ENCODE data around the gene FRAS1.
"Not testable (repeated sequence)": the region's sequence is repeated elsewhere in the genome, so short reads cannot be mapped to it uniquely, and the experiment has no call there.

Gene FRAS1

GRCh38 chr4:78057135-78057599, at the start of gene FRAS1:
Gene FRAS1 (plus strand): TSS chr4:78057323. CDS start chr4:78058010, 687 bp downstream.
- peaks cover 5% of the 10 kb centered on the region for H3K27me3 ChIP-seq (ENCODE audit: control insufficient read depth, insufficient read depth, low read length)
- H3K4me1 ChIP-seq (ENCODE audit: control insufficient read depth, insufficient read depth, low read length) = peaks cover 5% of the 10 kb centered on the region
- H3K9ac ChIP-seq (ENCODE audit: low read length) = peak within 1 kb of the TSS; percentile 41
- H3K4me3 ChIP-seq (ENCODE audit: low read length) = peak within 1 kb of the TSS; percentile 64
- no peaks in the 10 kb centered on the region for H3K36me3 ChIP-seq (ENCODE audit: control insufficient read depth, insufficient read depth, low read length)
- peak within 1 kb of the TSS; percentile 65 for H3K27ac ChIP-seq (ENCODE audit: low read depth, low read length)

- not testable (repeated sequence) for H3K9ac ChIP-seq (ENCODE audit: low read length); H3K4me1 ChIP-seq (ENCODE audit: control insufficient read depth, insufficient read depth, low read length); H3K27ac ChIP-seq (ENCODE audit: low read depth, low read length); H3K27me3 ChIP-seq (ENCODE audit: control insufficient read depth, insufficient read depth, low read length); H3K4me3 ChIP-seq (ENCODE audit: low read length); H3K36me3 ChIP-seq (ENCODE audit: control insufficient read depth, insufficient read depth, low read length)
Observed at GRCh38 chr4:78011003-78011402, 46.1 kb upstream of the FRAS1 start.

- no peaks in the 10 kb centered on the region for H3K4me1 ChIP-seq (ENCODE audit: control insufficient read depth, insufficient read depth, low read length)
- no peak overlapping the region for H3K27ac ChIP-seq (ENCODE audit: low read depth, low read length)
- H3K4me3 ChIP-seq (ENCODE audit: low read length) = no peak overlapping the region
- H3K27me3 ChIP-seq (ENCODE audit: control insufficient read depth, insufficient read depth, low read length) = no peaks in the 10 kb centered on the region
- no peaks in the 10 kb centered on the region for H3K36me3 ChIP-seq (ENCODE audit: control insufficient read depth, insufficient read depth, low read length)
- no peak overlapping the region for H3K9ac ChIP-seq (ENCODE audit: low read length)
Observed at GRCh38 chr4:78014889-78015886, 41.9 kb upstream of the FRAS1 start.

GRCh38 chr4:78018271-78019049, 38.7 kb upstream of the FRAS1 start:
- Histone ChIP-seq H3K9ac (ENCODE audit: low read length) (no peak overlapping the region), H3K36me3 (ENCODE audit: control insufficient read depth, insufficient read depth, low read length) (no peaks in the 10 kb centered on the region), H3K4me3 (ENCODE audit: low read length) (no peak overlapping the region), H3K27ac (ENCODE audit: low read depth, low read length) (no peak overlapping the region), H3K27me3 (ENCODE audit: control insufficient read depth, insufficient read depth, low read length) (no peaks in the 10 kb centered on the region), H3K4me1 (ENCODE audit: control insufficient read depth, insufficient read depth, low read length) (no peaks in the 10 kb centered on the region)

- H3K9ac ChIP-seq (ENCODE audit: low read length) = no peak overlapping the region
- no peak overlapping the region for H3K4me3 ChIP-seq (ENCODE audit: low read length)
- no peaks in the 10 kb centered on the region for H3K27me3 ChIP-seq (ENCODE audit: control insufficient read depth, insufficient read depth, low read length)
- H3K36me3 ChIP-seq (ENCODE audit: control insufficient read depth, insufficient read depth, low read length) = no peaks in the 10 kb centered on the region
- no peak overlapping the region for H3K27ac ChIP-seq (ENCODE audit: low read depth, low read length)
- H3K4me1 ChIP-seq (ENCODE audit: control insufficient read depth, insufficient read depth, low read length) = no peaks in the 10 kb centered on the region
Observed at GRCh38 chr4:78019414-78019813, 37.7 kb upstream of the FRAS1 start.

GRCh38 chr4:78020677-78021076, 36.4 kb upstream of the FRAS1 start:
- no peaks in the 10 kb centered on the region for H3K36me3 ChIP-seq (ENCODE audit: control insufficient read depth, insufficient read depth, low read length)
- no peak overlapping the region for H3K4me3 ChIP-seq (ENCODE audit: low read length)
- no peak overlapping the region for H3K27ac ChIP-seq (ENCODE audit: low read depth, low read length)
- H3K4me1 ChIP-seq (ENCODE audit: control insufficient read depth, insufficient read depth, low read length) = no peaks in the 10 kb centered on the region
- no peaks in the 10 kb centered on the region for H3K27me3 ChIP-seq (ENCODE audit: control insufficient read depth, insufficient read depth, low read length)
- H3K9ac ChIP-seq (ENCODE audit: low read length) = no peak overlapping the region

- Histone ChIP-seq H3K27me3 (ENCODE audit: control insufficient read depth, insufficient read depth, low read length) (no peaks in the 10 kb centered on the region), H3K9ac (ENCODE audit: low read length) (no peak overlapping the region), H3K4me1 (ENCODE audit: control insufficient read depth, insufficient read depth, low read length) (no peaks in the 10 kb centered on the region), H3K27ac (ENCODE audit: low read depth, low read length) (no peak overlapping the region), H3K36me3 (ENCODE audit: control insufficient read depth, insufficient read depth, low read length) (no peaks in the 10 kb centered on the region), H3K4me3 (ENCODE audit: low read length) (no peak overlapping the region)
Observed at GRCh38 chr4:78022517-78022916, 34.6 kb upstream of the FRAS1 start.

GRCh38 chr4:78024085-78024484, 33.0 kb upstream of the FRAS1 start:
- no peaks in the 10 kb centered on the region for H3K36me3 ChIP-seq (ENCODE audit: control insufficient read depth, insufficient read depth, low read length)
- H3K4me3 ChIP-seq (ENCODE audit: low read length) = no peak overlapping the region
- no peaks in the 10 kb centered on the region for H3K4me1 ChIP-seq (ENCODE audit: control insufficient read depth, insufficient read depth, low read length)
- H3K27me3 ChIP-seq (ENCODE audit: control insufficient read depth, insufficient read depth, low read length) = no peaks in the 10 kb centered on the region
- H3K27ac ChIP-seq (ENCODE audit: low read depth, low read length) = no peak overlapping the region
- H3K9ac ChIP-seq (ENCODE audit: low read length) = no peak overlapping the region

GRCh38 chr4:78024576-78025091, 32.5 kb upstream of the FRAS1 start:
- Histone ChIP-seq H3K27ac (ENCODE audit: low read depth, low read length) (no peak overlapping the region), H3K9ac (ENCODE audit: low read length) (no peak overlapping the region), H3K4me1 (ENCODE audit: control insufficient read depth, insufficient read depth, low read length) (no peaks in the 10 kb centered on the region), H3K36me3 (ENCODE audit: control insufficient read depth, insufficient read depth, low read length) (no peaks in the 10 kb centered on the region), H3K27me3 (ENCODE audit: control insufficient read depth, insufficient read depth, low read length) (no peaks in the 10 kb centered on the region), H3K4me3 (ENCODE audit: low read length) (no peak overlapping the region)

- H3K4me3 ChIP-seq (ENCODE audit: low read length) = no peak overlapping the region
- H3K27me3 ChIP-seq (ENCODE audit: control insufficient read depth, insufficient read depth, low read length) = no peaks in the 10 kb centered on the region
- H3K27ac ChIP-seq (ENCODE audit: low read depth, low read length) = no peak overlapping the region
- no peaks in the 10 kb centered on the region for H3K36me3 ChIP-seq (ENCODE audit: control insufficient read depth, insufficient read depth, low read length)
- H3K9ac ChIP-seq (ENCODE audit: low read length) = no peak overlapping the region
- H3K4me1 ChIP-seq (ENCODE audit: control insufficient read depth, insufficient read depth, low read length) = no peaks in the 10 kb centered on the region
Observed at GRCh38 chr4:78031417-78031950, 25.6 kb upstream of the FRAS1 start.

GRCh38 chr4:78032446-78032845, 24.7 kb upstream of the FRAS1 start:
- H3K9ac ChIP-seq (ENCODE audit: low read length) = no peak overlapping the region
- no peak overlapping the region for H3K4me3 ChIP-seq (ENCODE audit: low read length)
- H3K4me1 ChIP-seq (ENCODE audit: control insufficient read depth, insufficient read depth, low read length) = no peaks in the 10 kb centered on the region
- no peak overlapping the region for H3K27ac ChIP-seq (ENCODE audit: low read depth, low read length)
- H3K27me3 ChIP-seq (ENCODE audit: control insufficient read depth, insufficient read depth, low read length) = no peaks in the 10 kb centered on the region
- no peaks in the 10 kb centered on the region for H3K36me3 ChIP-seq (ENCODE audit: control insufficient read depth, insufficient read depth, low read length)

GRCh38 chr4:78032929-78033328, 24.2 kb upstream of the FRAS1 start:
- H3K36me3 ChIP-seq (ENCODE audit: control insufficient read depth, insufficient read depth, low read length) = no peaks in the 10 kb centered on the region
- H3K9ac ChIP-seq (ENCODE audit: low read length) = no peak overlapping the region
- no peak overlapping the region for H3K4me3 ChIP-seq (ENCODE audit: low read length)
- H3K27me3 ChIP-seq (ENCODE audit: control insufficient read depth, insufficient read depth, low read length) = no peaks in the 10 kb centered on the region
- no peak overlapping the region for H3K27ac ChIP-seq (ENCODE audit: low read depth, low read length)
- H3K4me1 ChIP-seq (ENCODE audit: control insufficient read depth, insufficient read depth, low read length) = no peaks in the 10 kb centered on the region
